Measurements from ENCODE around the gene DPF1.

The DPF1 gene

GRCh38 chr19:38172001-38172400 lies 52.0 kb downstream of the DPF1 start:
- DNase-seq (ENCODE audit: low spot score) = no peak
- TF ChIP-seq CTCF (IDR thresholded peaks at IDR 0.05; ENCODE audit: extremely low read depth, missing control alignments) = no peak

GRCh38 chr19:38170334-38170733 lies 53.7 kb downstream of the DPF1 start:
- TF ChIP-seq CTCF (IDR thresholded peaks at IDR 0.05; ENCODE audit: extremely low read depth, missing control alignments) = no peak
- DNase-seq (ENCODE audit: low spot score) = no peak

- TF ChIP-seq CTCF (IDR thresholded peaks at IDR 0.05; ENCODE audit: extremely low read depth, missing control alignments) = no peak
- DNase-seq (ENCODE audit: low spot score) = no peak
Observed at GRCh38 chr19:38168637-38169036, 55.4 kb downstream of the DPF1 start.

- no peak for TF ChIP-seq CTCF (IDR thresholded peaks at IDR 0.05; ENCODE audit: extremely low read depth, missing control alignments)
- DNase-seq (ENCODE audit: low spot score) = no peak
Observed at GRCh38 chr19:38165335-38165734, 58.7 kb downstream of the DPF1 start.

GRCh38 chr19:38164526-38164925 lies 59.5 kb downstream of the DPF1 start:
- no peak for DNase-seq (ENCODE audit: low spot score)
- no peak for TF ChIP-seq CTCF (IDR thresholded peaks at IDR 0.05; ENCODE audit: extremely low read depth, missing control alignments)

- no peak for TF ChIP-seq CTCF (IDR thresholded peaks at IDR 0.05; ENCODE audit: extremely low read depth, missing control alignments)
Observed at GRCh38 chr19:38163419-38164290, 60.4 kb downstream of the DPF1 start.

GRCh38 chr19:38162632-38163031 lies 61.4 kb downstream of the DPF1 start:
- no peak for TF ChIP-seq CTCF (IDR thresholded peaks at IDR 0.05; ENCODE audit: extremely low read depth, missing control alignments)
- DNase-seq (ENCODE audit: low spot score) = no peak

More at GRCh38 chr19:38163419-38164290, 60.4 kb downstream of the DPF1 start:
- no peak for DNase-seq (ENCODE audit: low spot score)

Data from GM20000 (cell line).